Hepatocyte (in vitro differentiated cells): ENCODE results near the gene COL28A1.

Experiments
- EZH2 ChIP-seq: fragments of 200-600 bp; sonication (generic); IDR thresholded peaks from 2 replicates; pipeline ENCODE4 v1.6.1; 2016; ENCODE audit warnings: antibody characterized with exemption, mild to moderate bottlenecking, borderline replicate concordance
- TF ChIP-seq, protein P1 (sequence below): fragments of 200-600 bp; sonication (generic); IDR thresholded peaks from 2 replicates; pipeline ENCODE4 v1.5.1; 2016; ENCODE audit warnings: antibody characterized with exemption, mild to moderate bottlenecking; ENCODE audit not compliant: poor library complexity

DNA sequence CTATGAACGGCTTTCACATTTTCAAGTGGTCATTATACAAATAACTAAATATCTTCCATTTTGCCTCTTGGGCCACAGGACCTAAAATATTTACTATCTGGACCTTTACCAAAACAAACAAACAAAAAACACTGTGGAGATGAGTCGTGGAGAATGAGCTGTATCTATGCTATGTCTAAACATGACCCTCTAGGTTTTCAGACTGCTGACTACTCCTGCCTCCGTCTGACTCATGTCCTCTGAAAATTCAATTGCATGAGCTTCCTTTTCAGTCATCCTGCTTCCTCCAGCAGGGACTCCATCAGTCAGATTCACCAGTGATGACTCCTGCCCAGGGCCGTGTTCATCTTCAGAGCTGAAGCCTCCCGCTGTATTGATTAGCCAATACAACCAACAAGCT lies 96.8 kb downstream of the COL28A1 start:
- no peak for TF ChIP-seq EZH2
- TF ChIP-seq, protein P1, sequence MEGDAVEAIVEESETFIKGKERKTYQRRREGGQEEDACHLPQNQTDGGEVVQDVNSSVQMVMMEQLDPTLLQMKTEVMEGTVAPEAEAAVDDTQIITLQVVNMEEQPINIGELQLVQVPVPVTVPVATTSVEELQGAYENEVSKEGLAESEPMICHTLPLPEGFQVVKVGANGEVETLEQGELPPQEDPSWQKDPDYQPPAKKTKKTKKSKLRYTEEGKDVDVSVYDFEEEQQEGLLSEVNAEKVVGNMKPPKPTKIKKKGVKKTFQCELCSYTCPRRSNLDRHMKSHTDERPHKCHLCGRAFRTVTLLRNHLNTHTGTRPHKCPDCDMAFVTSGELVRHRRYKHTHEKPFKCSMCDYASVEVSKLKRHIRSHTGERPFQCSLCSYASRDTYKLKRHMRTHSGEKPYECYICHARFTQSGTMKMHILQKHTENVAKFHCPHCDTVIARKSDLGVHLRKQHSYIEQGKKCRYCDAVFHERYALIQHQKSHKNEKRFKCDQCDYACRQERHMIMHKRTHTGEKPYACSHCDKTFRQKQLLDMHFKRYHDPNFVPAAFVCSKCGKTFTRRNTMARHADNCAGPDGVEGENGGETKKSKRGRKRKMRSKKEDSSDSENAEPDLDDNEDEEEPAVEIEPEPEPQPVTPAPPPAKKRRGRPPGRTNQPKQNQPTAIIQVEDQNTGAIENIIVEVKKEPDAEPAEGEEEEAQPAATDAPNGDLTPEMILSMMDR = no peak
